Activated CD4-positive, alpha-beta T cell treated with anti-CD3 and anti-CD28 coated beads for 1 hour (primary cell): ENCODE measurements around the gene GIGYF2.

Experiments used
- DNase-seq: peaks from one replicate; pipeline ENCODE4 v3.0.0-alpha.2; 2020

Gene GIGYF2

GRCh38 chr2:232870018-232870765 is 173.1 kb downstream of the GIGYF2 start, which contains the start of gene SNORC:
TSS of gene SNORC (plus strand) at chr2:232870264. CDS start at chr2:232870342, 78 bp downstream.
- no peak for DNase-seq

- DNase-seq = no peak
Measured at GRCh38 chr2:232870766-232871371, 173.7 kb downstream of the GIGYF2 start.

- no peak for DNase-seq
Measured at GRCh38 chr2:232871418-232871834, 174.3 kb downstream of the GIGYF2 start.

GRCh38 chr2:232871835-232872736 is 175.0 kb downstream of the GIGYF2 start:
- DNase-seq = no peak

GRCh38 chr2:232872826-232873225 is 175.7 kb downstream of the GIGYF2 start:
- DNase-seq = no peak

GRCh38 chr2:232873292-232873908 is 176.3 kb downstream of the GIGYF2 start:
- no peak for DNase-seq

- no peak for DNase-seq
Measured at GRCh38 chr2:232873909-232874641, 176.9 kb downstream of the GIGYF2 start.

- DNase-seq = no peak
Measured at GRCh38 chr2:232874677-232875223, 177.6 kb downstream of the GIGYF2 start.

- no peak for DNase-seq
Measured at GRCh38 chr2:232875256-232876121, 178.4 kb downstream of the GIGYF2 start.

GRCh38 chr2:232876161-232876977 is 179.2 kb downstream of the GIGYF2 start:
- DNase-seq = no peak

- no peak for DNase-seq
Measured at GRCh38 chr2:232876978-232877441, 179.9 kb downstream of the GIGYF2 start.

GRCh38 chr2:232877940-232878511 is 180.9 kb downstream of the GIGYF2 start:
- no peak for DNase-seq

- DNase-seq = no peak
Measured at GRCh38 chr2:232878855-232879617, 181.9 kb downstream of the GIGYF2 start.

GRCh38 chr2:232879618-232880494 is 182.7 kb downstream of the GIGYF2 start:
- DNase-seq = no peak

GRCh38 chr2:232880764-232881351 is 183.7 kb downstream of the GIGYF2 start:
- no peak for DNase-seq

- no peak for DNase-seq
Measured at GRCh38 chr2:232882085-232882484, 185.0 kb downstream of the GIGYF2 start.

GRCh38 chr2:232882505-232883115 is 185.5 kb downstream of the GIGYF2 start:
- no peak for DNase-seq
